ACHN (cell line): Measurements from ENCODE around the gene ZSWIM6.

Experiments
- DNase-seq: peaks from one replicate; pipeline ENCODE4 v3.0.0-alpha.2; 2015
- in situ Hi-C: cut with HindIII; loops from 2 replicates; pipeline ENCODE4 v1.10.0; 2017; ENCODE audit warnings: low sequenced_read_pairs, low pct_ligation_motif_present, low pct_unique_long_range_greater_than_20kb

Gene ZSWIM6

GRCh38 chr5:61304590-61305381 is 27.3 kb upstream of the ZSWIM6 start:
- in situ Hi-C loops: no loop called here
- peak; percentile 86 for DNase-seq

GRCh38 chr5:61306531-61307131 is 25.4 kb upstream of the ZSWIM6 start:
- DNase-seq: peak; percentile 81
- in situ Hi-C loops: no loop called here

DNA sequence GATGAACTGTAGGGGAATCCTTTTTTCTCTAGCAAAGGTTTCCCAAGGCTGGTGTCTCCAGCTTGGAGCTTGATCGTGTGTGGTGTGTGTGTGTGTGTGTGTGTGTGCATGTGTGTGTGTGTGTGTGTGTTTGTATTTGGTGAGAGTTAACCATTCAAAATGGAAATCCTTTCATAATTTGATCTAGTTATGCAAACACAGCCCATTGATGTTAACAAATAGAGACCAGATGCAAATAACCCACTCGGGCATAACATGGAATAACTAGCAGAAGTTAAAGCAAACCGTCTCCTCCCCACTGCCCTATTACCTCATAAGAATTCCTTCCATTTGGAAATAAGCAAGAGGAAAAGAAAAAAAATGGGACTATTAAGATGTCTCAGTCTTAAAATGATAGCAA is 24.9 kb upstream of the ZSWIM6 start:
- in situ Hi-C loops: no loop called here
- no peak for DNase-seq

DNA sequence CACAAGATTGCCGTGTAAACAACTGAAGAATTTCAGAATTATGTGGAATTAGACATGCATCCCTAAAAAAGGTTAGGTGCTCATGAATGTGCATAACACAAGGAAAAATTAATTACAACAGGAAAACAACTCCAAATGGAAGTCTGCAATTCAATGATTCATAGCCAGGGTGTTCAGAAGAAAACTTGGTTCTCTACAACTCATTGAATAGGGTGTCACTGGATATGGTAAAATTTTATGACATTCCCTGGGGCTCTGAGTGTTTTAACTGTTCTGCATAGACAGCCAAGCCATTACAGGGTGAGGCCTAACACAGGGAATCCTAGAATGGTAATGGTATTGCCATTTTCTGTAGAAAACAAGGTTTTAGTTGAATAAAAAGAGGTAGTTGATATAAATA is 24.4 kb upstream of the ZSWIM6 start:
- in situ Hi-C loops: no loop called here
- DNase-seq: no peak

- in situ Hi-C loops: no loop called here
These were observed 23.3 kb upstream of the ZSWIM6 start for GRCh38 chr5:61308712-61309111.

DNA sequence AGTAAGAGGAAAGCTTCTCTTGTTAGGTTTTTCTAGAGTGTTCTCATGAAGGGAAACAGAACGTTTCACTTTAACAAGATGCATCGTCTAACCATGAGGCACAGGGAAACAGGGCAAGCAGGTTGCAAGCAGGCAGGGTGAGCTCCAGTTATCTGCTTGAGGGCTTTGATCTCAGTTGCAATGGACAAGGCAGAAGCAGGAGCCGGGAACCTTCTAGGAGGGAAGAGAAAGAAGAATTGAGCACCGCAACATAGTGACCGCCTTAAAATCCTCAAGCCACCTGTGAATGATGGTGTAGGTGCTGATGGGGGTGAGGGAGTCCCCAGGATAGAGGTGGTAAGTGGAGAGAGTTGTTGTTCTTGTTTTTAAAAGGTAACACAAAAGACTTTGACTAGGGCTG is 22.9 kb upstream of the ZSWIM6 start:
- no peak for DNase-seq
- in situ Hi-C loops: no loop called here

More at GRCh38 chr5:61308712-61309111, 23.3 kb upstream of the ZSWIM6 start:
- no peak for DNase-seq

DNA sequence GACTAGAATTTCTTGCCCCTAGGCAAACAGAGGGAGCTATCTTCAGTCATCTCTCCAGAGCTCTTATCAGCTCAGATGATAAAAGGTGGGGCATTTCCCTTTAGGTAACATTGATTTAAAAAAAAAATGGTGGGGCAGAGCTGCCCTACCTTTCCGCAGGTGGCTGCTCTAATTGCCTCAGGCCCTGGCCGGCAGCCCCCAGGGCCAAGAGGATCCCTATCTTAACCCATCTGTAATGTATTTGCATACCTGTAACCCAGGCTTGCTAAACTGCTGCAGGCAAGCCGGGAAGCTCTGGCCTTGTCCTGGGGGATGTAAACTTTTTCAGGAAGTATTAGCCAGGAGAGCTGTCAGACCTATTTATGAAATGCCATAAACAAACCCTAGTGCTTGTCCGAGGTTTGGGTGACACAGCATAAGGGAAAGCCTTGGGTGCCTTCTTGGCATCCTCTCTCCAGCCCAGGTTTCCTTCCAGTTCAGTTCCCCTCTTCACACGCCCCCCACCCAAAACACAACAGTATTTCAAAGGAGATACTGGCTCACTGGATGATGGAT is 20.9 kb upstream of the ZSWIM6 start:
- in situ Hi-C loops: no loop called here
- DNase-seq: no peak

DNA sequence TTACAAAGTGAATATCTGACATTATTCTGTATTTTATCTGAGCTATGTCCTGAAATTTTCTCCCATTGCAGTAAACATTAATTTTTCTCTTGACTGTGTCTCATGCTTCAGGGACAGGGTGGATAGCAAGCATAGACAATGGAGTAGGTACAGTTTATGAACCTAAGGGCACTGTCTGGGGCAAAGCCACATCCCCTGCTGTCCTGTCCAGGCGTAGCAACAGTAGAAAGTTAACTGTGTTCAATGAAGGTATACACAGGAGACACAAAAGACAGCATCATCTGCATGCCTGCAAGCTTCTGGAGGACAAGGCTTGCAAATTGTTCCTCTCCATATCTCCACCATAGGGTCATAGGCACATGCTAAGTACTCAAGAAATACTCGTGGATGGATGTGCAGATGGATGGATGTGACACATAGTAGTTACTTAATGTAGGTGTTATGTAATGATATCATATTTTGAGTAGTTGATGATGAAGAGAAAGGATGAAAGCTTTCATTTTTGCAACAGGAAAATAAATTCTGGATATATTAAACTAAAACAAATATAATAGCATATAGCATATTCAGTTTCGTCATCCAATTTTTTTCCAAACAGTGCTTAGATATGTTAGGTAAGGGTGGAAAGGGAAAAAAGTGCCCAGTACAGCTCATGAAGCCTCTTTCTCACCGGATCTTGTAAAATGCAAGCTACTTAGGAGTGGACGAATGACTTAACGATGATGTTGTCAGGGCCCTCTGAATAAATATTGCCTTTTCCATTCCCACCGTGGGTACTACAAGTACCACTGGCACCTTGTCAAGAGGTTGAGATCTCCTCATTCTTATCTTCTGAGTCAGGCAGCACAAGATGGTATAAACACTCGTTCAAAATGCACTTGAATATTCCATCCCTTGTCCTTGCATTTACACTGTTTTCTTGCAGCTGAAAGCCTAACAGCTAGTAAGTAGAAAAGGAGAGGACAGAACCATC is 19.9 kb upstream of the ZSWIM6 start:
- in situ Hi-C loops: no loop called here
- DNase-seq: peak; percentile 95

- in situ Hi-C loops: no loop called here
- DNase-seq: peak; percentile 93
These were observed 17.9 kb upstream of the ZSWIM6 start for GRCh38 chr5:61313960-61314681.

GRCh38 chr5:61318376-61318775 is 13.7 kb upstream of the ZSWIM6 start:
- in situ Hi-C loops: no loop called here
- no peak for DNase-seq

- no peak for DNase-seq
- in situ Hi-C loops: no loop called here
These were observed 12.5 kb upstream of the ZSWIM6 start for GRCh38 chr5:61319388-61320146.

GRCh38 chr5:61320860-61321259 is 11.2 kb upstream of the ZSWIM6 start:
- in situ Hi-C loops: no loop called here
- DNase-seq: no peak

GRCh38 chr5:61321669-61322068 is 10.4 kb upstream of the ZSWIM6 start:
- no peak for DNase-seq
- in situ Hi-C loops: no loop called here

DNA sequence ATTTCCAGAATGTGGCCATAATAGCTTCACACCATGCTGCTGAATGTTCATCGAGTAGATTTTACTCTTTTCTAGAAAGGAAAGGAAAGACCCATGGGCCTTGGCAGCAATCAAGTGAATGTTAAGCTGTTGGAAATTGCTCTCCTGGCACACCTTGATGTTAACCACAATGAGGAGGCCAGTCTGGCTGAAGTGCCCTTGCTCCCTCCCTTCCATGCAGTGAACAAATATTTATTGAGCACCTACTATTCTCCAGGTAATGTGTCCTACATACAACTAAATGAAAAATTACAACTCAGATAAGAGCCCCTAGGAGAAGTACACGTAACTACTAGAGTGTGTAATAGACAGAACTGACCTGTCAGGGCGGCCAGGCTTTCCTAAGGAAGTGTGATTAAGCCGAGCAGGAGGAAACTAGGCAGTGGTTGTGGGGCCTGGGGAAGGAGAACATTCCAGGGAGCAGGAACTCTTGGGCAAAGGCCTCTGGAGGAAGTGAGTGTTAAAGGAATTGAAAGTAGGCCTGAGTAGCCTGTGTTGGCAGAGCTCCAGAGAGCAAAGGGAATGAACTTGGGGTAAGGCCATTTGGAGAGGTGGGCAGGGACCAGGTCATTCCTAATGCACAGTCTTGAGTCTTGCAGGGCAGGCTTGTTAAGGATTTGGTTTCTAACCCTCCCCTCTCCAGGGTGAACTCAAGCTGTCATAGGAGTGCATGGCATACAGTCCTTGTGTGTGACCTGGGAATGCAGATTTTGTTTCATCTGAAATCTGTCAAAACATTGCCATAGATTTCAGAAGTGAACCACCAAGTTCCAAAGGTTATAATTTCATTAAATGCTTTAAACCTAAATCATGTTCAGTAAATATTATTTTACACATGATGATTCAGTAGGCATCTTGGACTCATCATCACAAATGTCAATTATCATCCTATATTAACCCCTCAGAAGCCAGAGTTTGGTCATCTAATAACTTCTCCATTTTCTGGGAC is 9.0 kb upstream of the ZSWIM6 start:
- in situ Hi-C loops: no loop called here
- DNase-seq: no peak

- peak; percentile 62 for DNase-seq
- in situ Hi-C loops: no loop called here
These were observed 4.0 kb upstream of the ZSWIM6 start for GRCh38 chr5:61327760-61328753.
